Measurements from ENCODE around the gene IRF3.

IRF3 gene

DNA sequence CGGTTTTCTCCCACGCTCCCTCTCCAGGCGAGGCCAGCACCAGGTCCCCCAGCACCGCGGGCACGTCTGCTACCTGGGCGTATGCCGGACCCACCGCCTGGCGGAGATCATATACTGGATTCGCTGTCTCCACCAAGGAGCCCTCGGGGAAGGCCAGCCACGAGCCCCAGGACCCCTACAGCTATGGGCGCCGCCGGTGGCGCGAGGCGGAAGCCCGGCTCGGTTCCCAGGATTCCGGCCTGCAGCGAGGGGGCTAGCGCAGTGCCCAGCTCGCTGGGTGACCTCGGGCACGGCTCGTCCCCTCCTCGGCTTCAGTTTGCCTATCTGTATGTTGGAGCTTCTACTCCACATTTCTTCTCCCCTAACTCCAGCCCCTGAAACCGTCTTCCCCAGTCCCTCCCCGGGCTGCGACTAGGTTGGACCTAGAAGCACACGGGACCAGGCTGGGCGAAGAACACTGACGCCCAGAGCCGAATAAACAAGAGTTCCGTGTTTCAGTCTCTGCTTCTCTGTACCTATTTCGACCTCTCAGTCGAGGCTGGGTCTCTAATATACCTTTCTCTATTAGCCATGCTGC, 24.5 kb upstream of the IRF3 start:
- TF ChIP-seq POLR2AphosphoS5 (IDR thresholded peaks at IDR 0.05; ENCODE audit: low read depth, low read length) (no peak), FOXP2 (optimal IDR thresholded peaks at IDR 0.05; ENCODE audit: borderline replicate concordance, extremely low read depth, extremely low read length, insufficient read depth) (no peak), SIN3A (IDR thresholded peaks at IDR 0.05; ENCODE audit: borderline replicate concordance, insufficient read depth, low read length) (no peak), TAF1 (IDR thresholded peaks at IDR 0.05; ENCODE audit: borderline replicate concordance, insufficient read depth, low read length) (no peak)
- TF ChIP-seq, protein P1, sequence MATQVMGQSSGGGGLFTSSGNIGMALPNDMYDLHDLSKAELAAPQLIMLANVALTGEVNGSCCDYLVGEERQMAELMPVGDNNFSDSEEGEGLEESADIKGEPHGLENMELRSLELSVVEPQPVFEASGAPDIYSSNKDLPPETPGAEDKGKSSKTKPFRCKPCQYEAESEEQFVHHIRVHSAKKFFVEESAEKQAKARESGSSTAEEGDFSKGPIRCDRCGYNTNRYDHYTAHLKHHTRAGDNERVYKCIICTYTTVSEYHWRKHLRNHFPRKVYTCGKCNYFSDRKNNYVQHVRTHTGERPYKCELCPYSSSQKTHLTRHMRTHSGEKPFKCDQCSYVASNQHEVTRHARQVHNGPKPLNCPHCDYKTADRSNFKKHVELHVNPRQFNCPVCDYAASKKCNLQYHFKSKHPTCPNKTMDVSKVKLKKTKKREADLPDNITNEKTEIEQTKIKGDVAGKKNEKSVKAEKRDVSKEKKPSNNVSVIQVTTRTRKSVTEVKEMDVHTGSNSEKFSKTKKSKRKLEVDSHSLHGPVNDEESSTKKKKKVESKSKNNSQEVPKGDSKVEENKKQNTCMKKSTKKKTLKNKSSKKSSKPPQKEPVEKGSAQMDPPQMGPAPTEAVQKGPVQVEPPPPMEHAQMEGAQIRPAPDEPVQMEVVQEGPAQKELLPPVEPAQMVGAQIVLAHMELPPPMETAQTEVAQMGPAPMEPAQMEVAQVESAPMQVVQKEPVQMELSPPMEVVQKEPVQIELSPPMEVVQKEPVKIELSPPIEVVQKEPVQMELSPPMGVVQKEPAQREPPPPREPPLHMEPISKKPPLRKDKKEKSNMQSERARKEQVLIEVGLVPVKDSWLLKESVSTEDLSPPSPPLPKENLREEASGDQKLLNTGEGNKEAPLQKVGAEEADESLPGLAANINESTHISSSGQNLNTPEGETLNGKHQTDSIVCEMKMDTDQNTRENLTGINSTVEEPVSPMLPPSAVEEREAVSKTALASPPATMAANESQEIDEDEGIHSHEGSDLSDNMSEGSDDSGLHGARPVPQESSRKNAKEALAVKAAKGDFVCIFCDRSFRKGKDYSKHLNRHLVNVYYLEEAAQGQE (IDR thresholded peaks at IDR 0.05; ENCODE audit: insufficient read depth in 1 of 2, low read depth in 2 of 2, low read length in 2 of 2) = no peak

DNA sequence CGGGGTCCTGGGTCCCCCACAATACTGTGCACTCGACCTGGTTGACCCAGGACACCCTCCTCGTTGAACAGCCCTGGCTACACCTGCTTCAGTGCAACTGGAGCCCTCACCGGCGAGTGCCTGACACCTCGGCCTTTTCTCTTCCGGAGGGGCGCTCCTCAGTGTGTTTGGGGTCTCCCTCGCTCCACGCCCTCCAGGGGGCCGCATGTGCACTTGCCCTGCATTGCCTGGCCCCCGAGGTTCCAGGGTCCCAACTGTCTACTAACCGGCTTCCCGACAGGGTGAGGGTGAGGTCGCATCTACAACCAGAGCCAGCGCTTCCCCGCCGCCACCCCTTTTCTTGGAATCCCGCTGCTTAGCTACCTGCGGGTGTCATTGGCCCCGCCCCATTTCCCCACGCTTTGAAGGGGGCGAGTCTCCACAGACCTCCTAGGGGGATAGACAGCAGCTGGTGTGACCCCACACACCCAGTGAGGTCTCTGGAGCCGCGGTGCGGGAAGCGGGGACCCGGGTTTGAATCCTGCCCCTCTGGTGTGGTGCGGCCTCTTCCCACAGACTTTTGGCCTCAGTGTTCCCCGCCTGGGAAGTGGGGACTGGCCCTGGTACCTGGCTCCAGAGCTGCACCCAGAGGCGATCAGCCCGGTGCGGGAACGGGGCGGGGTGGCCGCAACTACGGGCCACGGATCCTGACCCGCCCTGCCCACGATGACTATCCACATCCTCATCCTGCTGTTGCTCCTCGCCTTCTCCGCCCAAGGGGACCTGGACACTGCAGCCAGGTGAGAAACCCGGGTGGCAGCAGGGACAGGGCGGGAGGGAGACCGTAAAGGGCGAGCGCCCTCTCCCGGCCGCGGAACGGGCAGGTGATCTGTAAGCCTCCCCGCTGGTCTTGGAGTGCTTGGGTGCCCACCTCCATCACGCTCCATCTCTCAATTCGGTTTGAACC, 23.7 kb upstream of the IRF3 start, which contains the start of gene ADM5:
Gene ADM5, plus strand, starts transcription at position 462 of the 946 bp plus-strand sequence. Its CDS starts 244 bp downstream, at position 706.
- no peak for TF ChIP-seq SIN3A (IDR thresholded peaks at IDR 0.05; ENCODE audit: borderline replicate concordance, insufficient read depth, low read length)
- TF ChIP-seq, protein P1 (IDR thresholded peaks at IDR 0.05; ENCODE audit: insufficient read depth in 1 of 2, low read depth in 2 of 2, low read length in 2 of 2) = no peak

DNA sequence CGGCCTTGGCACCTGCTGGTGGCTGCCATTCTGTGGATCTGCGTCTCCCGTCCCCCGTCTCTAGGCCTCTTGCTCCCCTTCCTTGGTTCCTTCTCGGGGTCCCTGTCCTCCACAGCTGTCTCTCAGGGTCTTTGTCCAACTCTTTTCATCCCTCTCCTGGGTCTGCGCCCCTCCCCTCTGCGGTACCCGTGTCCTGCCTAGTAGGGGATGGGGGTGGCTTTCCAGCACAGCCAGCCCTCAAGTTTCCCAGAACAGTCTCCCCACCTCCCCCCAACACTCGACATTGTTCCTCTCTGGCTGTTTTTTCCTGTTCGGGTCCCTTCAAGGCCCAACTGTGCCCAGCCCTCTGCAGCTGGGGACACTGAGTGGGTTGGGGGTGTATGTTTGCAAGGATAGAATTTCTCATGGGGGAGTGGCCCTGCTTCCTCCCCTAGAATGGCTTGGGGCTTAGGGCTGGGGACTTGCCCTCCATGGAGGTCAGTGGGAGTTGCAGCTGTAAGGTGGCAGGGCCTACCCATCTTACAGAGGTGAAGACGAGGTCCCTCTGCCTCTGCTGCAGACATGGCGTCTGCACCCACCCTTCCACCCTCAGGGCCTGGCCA, 23.0 kb upstream of the IRF3 start:
- no peak for TF ChIP-seq TAF1 (IDR thresholded peaks at IDR 0.05; ENCODE audit: borderline replicate concordance, insufficient read depth, low read length)
- no peak for TF ChIP-seq SIN3A (IDR thresholded peaks at IDR 0.05; ENCODE audit: borderline replicate concordance, insufficient read depth, low read length)
- TF ChIP-seq, protein P1 (IDR thresholded peaks at IDR 0.05; ENCODE audit: insufficient read depth in 1 of 2, low read depth in 2 of 2, low read length in 2 of 2) = no peak
- no peak for TF ChIP-seq FOXP2 (optimal IDR thresholded peaks at IDR 0.05; ENCODE audit: borderline replicate concordance, extremely low read depth, extremely low read length, insufficient read depth)
- TF ChIP-seq POLR2AphosphoS5 (IDR thresholded peaks at IDR 0.05; ENCODE audit: low read depth, low read length) = no peak; the same call in 1 of the 2 replicates

DNA sequence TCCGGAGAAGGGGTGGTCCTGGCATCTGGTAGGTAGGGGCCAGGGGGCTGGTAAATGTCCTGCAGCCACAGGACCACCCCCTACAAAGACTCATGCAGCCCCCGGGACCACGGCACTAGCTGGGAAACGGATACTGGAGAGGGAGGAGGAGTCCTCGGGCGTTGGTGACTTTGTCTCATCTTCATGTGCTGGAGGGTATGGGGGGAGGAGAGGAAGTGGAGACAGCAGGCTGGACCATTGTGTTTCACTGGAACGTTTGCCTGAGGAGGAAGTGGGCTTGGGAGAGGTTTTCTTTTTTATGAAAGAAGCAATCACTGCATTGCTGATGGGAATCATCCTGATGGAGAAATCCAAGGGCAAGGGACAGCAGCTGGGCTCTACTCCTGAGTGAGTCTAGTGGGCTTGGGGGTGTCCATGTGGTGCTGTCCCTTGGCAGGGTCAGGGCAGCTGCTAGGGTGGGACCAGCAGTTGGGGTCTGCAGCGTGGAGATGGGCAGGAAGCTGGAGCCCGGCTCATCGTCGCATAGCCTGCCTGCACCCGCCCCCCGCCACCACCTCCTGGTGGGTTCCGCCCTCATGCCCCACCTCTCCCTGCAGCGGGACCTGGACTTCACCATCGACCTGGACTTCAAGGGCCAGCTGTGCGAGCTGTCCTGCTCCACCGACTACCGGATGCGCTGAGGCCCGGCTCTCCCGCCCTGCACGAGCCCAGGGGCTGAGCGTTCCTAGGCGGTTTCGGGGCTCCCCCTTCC, 22.1 kb upstream of the IRF3 start:
- TF ChIP-seq, protein P1 (IDR thresholded peaks at IDR 0.05; ENCODE audit: insufficient read depth in 1 of 2, low read depth in 2 of 2, low read length in 2 of 2) = no peak
- TF ChIP-seq TAF1 (IDR thresholded peaks at IDR 0.05; ENCODE audit: borderline replicate concordance, insufficient read depth, low read length) (no peak), POLR2AphosphoS5 (IDR thresholded peaks at IDR 0.05; ENCODE audit: low read depth, low read length) (peak; percentile 69), SIN3A (IDR thresholded peaks at IDR 0.05; ENCODE audit: borderline replicate concordance, insufficient read depth, low read length) (0 out of 2 replicates have a peak, but pooled peaks have one; percentile 15), FOXP2 (optimal IDR thresholded peaks at IDR 0.05; ENCODE audit: borderline replicate concordance, extremely low read depth, extremely low read length, insufficient read depth) (peak; percentile 64)
